ENCODE data around the gene BPIFB1.

BPIFB1 gene

DNA sequence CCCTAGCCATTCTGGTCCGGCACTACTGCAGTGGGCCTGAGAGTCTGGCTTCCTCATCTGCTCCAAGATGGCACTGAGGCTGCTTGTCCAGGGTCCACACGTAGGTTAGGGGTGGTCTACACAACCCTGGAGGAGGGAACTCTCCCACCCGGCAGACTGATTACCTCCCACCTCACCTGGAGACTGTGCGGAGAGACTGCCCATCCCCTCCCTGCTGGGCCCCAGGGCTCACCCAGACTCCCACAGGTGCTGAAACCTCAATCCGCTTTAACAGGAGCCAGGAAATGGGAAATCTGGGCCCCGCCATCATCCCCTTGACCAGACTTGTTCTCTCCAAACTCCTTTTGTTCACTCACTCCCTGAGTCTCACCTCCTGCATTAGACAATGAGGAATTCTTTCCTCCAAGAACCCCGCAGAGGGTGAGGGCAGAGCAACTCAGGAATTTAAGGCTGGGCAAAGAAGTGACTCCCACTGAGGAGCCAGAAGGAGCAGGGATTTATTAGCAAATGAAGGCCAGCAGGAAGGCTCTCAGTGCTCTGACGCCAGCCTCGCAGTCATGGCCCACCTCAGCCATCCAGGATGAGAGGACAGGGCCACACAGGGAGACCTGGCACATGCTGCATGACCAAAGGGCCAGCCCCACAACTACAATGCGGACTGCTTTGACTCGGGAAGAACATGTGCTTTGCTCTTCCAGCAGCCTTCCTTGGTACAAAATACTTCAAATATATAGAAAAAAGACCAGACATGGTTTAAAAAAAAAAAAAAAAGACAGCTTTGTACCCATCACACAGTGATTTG, 65.3 kb downstream of the BPIFB1 start:
- H3K4me1 Mint-ChIP-seq: no peaks in the 10 kb centered on the region
- peaks cover 36% of the 10 kb centered on the region for H3K36me3 Mint-ChIP-seq
- no peak overlapping the region for H3K4me3 Mint-ChIP-seq
- ATAC-seq: no peak
- no peaks in the 10 kb centered on the region for H3K27me3 Mint-ChIP-seq
- no peak overlapping the region for H3K27ac Mint-ChIP-seq
- no peaks in the 10 kb centered on the region for H3K9me3 Mint-ChIP-seq

DNA sequence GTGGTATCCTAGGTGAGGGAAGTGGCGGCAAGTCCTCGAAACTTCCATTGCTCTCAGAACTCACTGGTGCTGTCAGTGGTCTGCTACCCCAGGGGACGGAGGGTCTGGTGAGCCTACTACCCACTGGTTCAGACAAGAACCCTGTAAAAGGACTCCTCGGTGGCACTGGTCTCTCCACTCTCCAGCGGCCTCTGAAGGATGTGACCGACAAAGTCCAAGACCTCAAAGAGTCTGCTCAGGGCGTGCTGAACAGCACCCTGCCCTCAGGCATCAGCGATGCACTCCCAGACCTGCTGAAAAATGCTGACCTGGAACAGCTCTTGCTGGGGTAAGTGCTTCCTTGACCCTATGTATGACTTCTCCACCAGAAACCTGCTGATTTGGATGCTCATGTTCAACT, 66.5 kb downstream of the BPIFB1 start:
- peaks cover 36% of the 10 kb centered on the region for H3K36me3 Mint-ChIP-seq
- H3K4me3 Mint-ChIP-seq: no peak overlapping the region

DNA sequence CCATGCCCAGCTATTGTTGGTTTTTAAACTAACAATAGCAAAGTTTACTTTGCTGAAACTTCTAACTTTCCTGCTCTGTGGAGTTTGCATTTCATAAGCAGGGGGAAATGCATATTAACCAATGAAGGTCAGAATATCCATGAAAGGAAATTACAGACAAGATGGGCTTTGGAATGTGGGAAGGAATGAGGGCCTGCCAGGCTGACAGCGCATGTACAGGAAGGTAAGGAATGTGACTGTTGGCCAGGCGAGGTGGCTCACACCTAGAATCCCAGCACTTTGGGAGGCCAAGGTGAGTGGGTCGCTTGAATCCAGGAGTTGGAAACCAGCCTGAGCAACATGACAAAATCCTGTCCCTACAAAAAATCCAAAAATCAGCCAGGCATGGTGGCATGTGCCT, 68.7 kb downstream of the BPIFB1 start:
- Mint-ChIP-seq H3K4me1 (no peaks in the 10 kb centered on the region), H3K27me3 (no peaks in the 10 kb centered on the region), H3K36me3 (peaks cover 42% of the 10 kb centered on the region), H3K27ac (no peak overlapping the region), H3K9me3 (no peaks in the 10 kb centered on the region), H3K4me3 (no peak overlapping the region)
- ATAC-seq: no peak

More for the DNA sequence above, 66.5 kb downstream of the BPIFB1 start:
- ATAC-seq: no peak
- H3K4me1 Mint-ChIP-seq: no peaks in the 10 kb centered on the region
- no peak overlapping the region for H3K27ac Mint-ChIP-seq
- H3K27me3 Mint-ChIP-seq: no peaks in the 10 kb centered on the region
- no peaks in the 10 kb centered on the region for H3K9me3 Mint-ChIP-seq

DNA sequence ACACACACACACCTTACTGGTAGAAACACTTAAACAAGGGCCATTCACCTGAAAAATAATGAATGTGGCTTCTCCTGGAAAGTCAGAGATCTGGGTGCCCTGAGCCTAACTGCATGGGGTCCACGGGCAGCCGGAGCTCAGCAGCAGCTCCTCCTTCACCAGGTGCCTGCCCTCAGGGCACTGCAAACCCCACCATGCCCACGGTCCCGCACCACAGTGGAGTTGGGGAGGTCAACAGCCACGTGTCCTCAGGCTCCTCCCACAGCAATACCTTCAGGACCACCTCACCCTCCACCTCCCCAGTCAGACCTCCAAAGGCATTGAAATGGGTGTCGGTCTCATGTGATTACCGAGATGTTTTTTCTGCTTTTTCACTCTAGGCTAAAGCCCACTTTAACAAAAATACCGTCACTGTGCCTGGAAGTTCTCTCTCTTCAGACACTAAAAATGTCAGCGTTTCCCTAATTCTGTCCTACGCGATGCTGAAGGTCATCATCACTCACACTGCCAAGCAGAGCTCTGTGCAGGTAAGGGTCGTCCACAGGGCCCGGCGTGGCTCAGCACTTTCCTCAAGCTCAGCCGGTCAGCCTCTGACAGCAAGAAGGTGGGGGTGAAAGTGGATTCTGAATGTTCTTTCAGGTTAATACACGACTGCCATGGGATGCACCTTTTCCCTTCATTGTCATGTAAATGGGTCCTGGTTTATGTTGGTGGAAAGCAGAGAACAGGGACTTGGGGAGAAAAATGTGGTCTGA, 69.4 kb downstream of the BPIFB1 start:
- ATAC-seq: no peak
- H3K27ac Mint-ChIP-seq: no peak overlapping the region
- no peaks in the 10 kb centered on the region for H3K27me3 Mint-ChIP-seq
- H3K36me3 Mint-ChIP-seq: peaks cover 42% of the 10 kb centered on the region
- H3K4me1 Mint-ChIP-seq: no peaks in the 10 kb centered on the region
- H3K9me3 Mint-ChIP-seq: no peaks in the 10 kb centered on the region
- no peak overlapping the region for H3K4me3 Mint-ChIP-seq

DNA sequence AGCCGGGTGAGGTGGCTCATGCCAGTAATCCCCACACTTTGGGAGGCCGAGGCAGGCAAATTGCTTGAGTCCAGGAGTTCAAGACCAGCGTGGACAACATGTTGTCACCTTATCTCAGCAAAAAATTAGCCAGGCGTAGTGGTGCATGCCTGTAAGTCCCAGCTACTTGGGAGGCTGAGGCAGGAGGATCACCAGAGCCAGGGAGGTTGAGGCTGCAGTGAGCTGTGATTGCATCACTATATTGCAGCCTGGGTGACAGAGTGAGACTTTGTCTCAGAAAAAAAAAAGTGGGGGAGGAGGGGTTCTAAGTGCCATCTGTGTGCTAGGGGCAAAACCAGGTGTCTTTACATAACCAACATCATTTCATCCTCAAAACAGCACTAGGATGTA, 70.0 kb downstream of the BPIFB1 start:
- no peaks in the 10 kb centered on the region for H3K4me1 Mint-ChIP-seq
- H3K27ac Mint-ChIP-seq: no peak overlapping the region
- H3K4me3 Mint-ChIP-seq: no peak overlapping the region
- no peak for ATAC-seq
- peaks cover 42% of the 10 kb centered on the region for H3K36me3 Mint-ChIP-seq
- no peaks in the 10 kb centered on the region for H3K9me3 Mint-ChIP-seq
- H3K27me3 Mint-ChIP-seq: no peaks in the 10 kb centered on the region
